Stimulated activated CD4-positive, alpha-beta T cell treated with anti-CD3 and anti-CD28 coated beads, TNF-alpha, amount 100 ng/mL, for 48 hours (primary cell): ENCODE data around the gene CACNA1D.

Experiments used
- DNase-seq, 3 donors: peaks; one replicate each; pipeline ENCODE4 v3.0.0-alpha.2; 2020; ENCODE audit warnings: low read depth in 3 of 3

CACNA1D gene

DNA sequence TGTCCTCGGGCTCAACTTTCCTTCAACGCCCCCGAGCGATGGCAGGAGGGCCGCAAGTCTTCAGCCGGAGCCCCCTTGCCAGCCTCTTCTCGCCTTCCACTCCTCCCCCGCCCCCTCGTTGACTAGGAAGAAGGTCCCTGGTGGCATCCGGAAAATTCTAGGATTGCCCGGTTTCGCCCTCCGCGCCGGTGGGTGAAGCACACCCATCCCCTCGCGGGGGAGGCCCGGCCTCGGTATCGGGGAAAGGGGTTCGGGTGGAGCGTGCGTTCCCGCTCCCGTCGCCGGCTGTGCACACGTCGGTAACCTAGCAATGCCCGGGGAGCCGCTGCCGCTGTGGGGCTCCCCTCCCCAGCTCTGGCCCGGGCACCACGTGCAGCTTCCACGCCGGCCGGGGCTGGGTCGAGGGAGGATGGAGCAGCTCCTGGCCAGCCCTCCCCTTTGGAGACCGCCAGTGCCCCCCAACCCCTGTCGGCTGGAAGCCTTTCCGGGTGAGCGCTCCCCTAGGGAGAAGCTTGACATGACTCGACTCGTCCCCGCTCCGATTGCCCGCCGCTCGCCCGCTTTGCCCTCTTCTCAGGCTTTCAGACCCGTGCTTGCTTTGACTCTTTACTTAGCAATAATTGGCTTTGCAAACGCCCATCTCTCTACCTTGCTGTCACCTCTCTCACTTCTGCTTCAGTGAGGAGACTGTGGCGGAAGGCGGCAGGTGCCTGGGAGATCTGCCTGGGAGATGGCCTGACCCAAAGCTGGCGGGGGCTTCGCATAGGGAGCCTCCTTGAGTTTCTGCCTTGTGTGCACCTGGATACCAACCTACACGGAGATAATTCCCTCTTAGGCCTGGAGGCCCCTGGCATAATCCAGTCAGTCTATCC lies 1.3 kb downstream of the CACNA1D start:
- no peak for DNase-seq

DNA sequence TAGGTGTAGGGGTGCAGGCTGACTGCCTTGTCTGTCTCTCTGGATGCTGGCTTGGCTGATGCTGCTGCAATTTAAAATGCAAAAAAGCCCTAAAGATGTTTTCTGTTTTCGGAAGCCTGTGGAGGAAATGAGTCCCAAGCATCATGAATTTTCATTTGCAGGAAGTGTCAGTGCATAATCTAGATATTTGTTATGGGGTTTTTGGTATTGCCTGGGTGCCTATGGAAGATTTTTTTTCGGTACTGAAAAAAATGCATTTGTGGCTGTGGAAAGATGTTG lies 1.9 kb downstream of the CACNA1D start:
- DNase-seq: no peak

DNA sequence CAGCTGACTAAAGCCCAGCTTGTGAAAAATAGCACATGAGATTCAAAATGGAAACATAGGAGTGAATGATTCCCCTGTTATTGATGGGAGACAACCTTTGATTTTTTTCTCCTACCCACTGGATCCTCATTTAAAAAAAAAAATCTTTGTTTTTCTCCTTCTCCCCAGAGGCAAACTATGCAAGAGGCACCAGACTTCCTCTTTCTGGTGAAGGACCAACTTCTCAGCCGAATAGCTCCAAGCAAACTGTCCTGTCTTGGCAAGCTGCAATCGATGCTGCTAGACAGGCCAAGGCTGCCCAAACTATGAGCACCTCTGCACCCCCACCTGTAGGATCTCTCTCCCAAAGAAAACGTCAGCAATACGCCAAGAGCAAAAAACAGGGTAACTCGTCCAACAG lies 2.6 kb downstream of the CACNA1D start:
- no peak for DNase-seq

DNA sequence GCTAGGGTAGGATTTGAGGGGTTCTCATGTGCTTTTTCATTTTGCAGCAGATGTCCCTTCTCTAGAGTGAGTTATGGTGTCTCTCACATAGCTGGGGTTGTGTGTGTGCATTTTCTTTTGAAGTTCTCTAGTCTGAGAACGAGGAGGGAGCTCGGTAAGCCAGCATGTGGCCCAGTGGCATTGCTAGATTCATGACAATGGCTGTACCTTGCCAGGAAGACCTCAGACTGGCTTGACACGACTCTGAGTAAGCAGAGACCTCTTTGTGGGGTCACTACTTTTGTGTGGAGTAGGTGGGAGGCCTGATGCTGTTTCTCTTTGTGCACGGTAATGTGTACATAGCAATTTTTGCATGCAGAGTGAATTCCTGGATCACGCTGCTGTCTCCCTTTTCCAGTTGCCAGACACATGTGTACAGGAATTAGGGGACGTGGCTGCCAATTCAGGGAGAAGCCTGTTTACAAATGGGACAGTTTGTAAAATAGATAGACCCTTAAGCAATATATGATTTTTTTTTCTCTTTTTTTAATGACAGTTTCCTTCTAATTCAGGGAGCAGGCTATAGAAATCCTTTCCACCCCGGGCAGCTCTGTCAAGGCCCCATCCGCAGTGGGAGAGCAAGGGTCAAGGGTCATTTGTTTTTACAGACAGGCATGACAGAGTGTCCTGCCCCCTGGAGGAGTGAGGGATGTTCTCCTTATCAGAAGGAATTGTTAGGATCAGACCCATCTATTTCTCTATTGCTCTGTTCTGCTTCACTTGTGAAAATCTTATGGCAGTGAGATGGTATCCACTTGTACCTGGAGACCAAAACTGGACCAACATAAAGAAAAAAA lies 4.6 kb downstream of the CACNA1D start:
- no peak for DNase-seq

DNA sequence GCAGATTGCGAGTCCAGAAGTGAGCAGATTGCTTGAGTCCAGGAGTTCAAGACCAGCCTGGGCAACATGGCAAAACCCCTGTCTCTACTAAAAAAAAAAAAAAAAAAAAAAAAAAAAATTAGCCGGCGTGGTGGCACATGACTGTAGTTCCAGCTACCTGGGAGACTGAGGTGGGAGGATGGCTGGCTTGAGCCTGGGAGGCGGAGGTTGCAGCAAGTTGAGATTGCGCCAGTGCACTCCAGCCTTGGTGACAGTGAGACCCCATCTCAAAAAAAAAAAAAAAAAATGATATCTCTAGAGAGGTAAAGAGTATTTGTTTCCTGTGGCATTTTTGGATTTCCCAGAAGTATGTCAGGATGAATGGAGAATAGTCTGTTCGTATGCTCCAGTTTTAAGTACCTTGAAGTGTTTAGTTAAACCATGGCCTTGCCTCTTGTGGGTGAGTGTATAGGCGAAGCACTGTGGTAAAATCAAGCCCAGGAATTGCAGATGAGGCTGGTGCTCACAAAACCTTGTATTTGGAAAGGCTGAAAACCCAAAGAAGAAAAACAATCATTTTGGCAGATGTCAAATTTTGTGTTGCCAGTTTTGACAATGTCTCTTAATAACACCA lies 5.9 kb downstream of the CACNA1D start:
- DNase-seq: no peak

DNA sequence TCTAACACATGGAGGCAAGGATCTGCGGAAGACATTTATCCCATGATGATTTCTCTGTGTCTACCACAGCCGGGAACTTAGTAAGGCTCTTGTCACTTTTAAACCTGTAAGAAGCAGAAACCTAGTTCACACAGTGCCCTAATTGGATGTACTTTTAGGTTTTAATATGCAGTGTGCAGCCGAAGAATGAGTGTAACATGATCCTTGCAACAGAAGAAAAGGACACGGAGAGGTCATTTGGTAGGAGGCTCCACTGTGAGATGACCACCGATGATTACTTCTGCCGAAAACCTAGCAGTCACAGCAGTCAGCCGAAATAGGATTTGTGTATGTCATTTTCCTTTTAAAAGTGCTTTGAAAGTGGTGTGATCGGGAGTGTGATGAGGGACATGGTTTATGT lies 6.8 kb downstream of the CACNA1D start:
- DNase-seq: no peak

DNA sequence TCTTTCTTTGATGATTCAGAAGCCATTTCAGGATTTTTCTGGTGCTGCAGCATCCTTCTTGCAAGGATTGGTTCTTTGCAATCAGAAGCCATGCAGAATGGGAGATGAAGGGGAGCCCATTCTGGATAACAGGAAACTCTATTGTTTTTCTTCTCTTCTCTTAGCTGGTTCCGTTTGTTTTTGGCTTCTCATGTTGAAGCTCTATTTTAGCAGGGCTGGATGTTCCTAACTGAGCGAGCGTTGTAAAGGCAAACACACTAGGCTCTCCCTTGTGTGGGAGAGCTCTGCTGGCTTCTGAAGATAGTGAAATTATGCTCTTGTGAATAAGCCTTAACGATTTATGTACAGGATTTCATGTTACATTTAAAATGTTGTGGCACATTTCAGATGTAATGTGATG lies 8.3 kb downstream of the CACNA1D start:
- DNase-seq: no peak

DNA sequence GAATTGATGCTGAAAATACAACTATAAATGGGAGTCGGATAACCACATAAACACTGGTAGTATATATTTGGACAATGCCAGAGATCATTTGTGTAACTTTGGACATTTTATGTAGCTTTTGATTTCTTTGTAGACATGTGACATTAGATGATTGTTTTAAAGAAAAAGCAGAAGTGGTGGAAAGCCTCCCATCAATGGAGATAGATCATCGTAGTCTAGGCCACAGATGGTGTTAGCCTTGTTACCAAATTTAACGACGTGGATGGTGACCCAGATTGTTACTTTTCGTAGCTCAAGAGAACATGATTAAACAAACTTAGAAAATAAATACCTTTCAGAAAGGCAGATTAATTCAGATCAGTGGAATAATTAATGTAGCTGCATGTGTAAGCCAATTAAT lies 8.8 kb downstream of the CACNA1D start:
- DNase-seq: no peak

DNA sequence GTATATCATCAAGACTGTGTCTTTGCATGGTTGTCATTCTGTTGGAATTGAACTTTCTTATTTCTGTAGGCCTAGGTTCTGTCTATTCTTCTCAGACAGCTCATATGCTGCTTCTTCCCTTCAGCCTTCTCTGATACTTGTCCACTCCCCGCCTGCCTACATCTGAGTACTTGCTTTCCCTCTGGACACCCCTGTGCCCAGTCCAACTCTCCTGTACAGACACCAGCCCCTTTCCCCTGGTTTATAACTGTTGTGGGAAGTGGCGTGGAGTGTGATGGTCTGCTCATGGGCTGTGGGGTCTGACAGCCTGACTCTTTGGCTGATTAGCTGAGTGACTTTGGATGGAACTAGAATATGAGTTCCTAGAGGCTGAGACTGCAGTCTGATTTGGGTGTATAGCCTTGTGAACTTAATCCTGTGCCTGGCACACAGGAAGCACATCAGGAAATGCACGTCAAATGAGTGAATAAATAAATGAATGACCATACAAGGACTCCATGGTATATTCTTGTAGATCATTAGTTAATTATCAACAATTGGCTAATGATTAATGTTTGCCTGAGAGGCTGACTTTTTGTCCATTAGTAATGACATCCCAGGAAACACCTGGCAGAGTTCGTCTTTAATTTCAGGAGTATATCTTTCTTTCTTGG lies 11.8 kb downstream of the CACNA1D start:
- DNase-seq: no peak

DNA sequence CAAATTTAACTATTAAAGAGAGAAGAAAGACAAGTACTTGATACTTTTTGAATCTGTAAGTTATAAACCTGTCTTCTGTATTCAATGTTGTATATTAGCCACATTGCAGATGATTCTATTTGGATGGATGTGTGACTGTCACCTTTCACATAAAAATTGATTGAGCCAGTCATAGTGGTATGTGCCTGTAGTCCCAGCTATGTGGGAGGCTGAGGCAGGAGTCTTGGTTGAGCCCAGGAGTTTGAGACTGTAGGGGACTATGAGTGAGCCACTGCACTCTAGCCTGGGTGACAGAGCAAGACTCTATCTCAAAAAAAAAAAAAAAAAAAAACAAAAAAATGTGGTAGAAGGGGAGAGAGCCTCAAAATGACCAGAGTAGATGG lies 12.3 kb downstream of the CACNA1D start:
- DNase-seq: no peak

DNA sequence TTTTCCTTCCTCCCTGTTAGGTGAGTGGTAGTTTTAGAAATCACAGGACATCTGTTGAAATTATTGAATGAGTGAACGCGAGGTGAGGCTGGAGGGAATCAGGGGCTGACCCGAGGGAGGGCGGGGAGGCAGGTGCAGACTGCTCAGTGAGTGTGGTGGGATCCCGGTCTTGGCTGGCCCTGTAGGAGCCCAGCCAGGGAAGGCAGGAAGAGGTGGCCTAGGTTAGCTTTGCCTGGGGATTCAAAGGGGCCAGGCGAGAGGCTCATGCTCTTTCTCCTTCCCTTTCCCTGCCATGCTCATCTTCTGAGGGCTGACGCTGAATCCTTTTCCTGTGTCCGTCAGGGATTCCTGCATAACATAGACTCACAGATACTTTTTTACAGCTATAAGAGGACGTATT lies 15.1 kb downstream of the CACNA1D start:
- no peak for DNase-seq

DNA sequence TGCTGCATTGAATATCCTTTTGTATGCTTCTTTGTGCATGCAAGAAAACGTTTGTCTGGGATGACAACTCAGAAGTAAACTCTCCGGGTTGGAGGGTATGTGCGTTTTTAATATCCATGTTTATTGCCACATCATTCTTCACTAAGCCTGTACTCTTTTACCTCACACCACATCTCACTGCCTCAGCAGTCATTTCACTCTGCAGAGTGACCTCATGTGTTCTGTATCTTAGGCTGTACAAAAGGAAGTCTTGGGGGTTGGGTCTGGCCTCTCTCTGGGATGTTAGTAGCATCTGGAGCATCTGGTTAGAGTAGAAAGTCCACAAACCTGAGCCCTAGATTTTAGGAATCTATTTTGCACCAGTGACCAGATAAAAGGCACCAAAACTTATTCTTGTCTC lies 16.1 kb downstream of the CACNA1D start:
- no peak for DNase-seq

DNA sequence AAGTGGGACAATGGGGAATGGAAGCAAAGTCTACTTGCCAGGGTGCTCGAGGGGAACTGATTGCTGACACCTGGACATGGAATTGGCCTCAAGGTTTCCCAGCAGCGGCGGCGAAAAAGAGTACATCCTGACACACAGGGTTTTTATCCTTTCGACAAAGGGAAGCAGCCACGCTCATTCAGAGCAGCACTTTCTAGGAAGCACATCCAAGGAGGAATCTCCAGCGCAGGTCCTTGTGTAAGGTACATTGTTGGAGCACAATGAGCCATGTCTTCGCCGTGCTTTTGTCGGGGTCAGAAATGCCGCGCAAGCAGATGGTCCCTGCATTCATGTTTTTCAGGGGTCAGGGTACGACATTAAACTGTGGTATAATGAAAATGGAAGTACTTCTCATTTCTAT lies 16.8 kb downstream of the CACNA1D start:
- no peak for DNase-seq

DNA sequence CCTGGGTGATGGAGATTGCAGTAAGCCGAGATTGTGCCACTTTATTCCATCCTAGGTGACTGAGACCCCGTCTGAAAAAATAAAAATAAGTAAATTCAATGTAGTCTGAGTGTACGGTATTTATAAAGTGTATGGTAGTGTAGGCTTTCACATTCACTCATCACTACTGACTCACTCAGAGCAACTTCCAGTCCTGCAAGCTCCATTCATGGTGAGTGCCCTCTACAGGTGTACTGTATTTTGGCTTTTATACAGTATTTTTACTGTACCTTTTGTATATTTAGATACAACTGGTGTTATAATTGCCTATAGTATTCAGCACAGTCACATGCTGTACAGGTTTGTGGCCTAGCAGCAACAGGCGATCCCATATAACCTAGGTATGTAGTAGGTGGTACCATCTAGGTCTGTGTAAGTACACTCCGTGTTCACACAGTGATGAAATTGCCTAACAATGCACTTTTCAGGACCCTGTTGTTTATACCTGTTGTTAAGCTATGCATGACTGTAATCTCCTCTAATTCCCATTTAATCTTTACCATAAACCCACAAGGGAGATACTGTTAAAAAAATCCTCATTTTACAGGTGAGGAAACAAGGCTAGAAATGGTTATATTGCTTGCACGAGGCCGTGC lies 19.3 kb downstream of the CACNA1D start:
- DNase-seq: no peak

DNA sequence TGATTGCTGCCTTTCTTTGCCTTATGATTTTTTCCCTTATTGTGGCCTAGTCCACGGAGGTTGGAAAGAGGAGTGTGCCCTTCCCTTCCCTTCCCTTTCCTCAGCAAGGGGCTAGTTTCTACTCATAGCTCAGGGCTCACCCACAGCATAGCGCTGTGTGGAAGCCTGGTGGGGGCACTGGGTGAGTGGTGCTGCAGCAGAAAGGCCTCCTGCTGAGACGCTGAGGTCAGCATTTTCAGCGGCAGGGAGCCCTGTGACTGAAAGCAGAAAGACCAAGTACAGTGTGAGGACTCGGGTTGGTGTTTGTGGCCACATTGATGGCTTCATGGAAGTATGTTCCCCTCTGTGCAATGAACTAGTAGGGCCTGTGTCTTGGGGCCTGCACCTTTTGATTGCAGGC lies 21.9 kb downstream of the CACNA1D start:
- DNase-seq: no peak

DNA sequence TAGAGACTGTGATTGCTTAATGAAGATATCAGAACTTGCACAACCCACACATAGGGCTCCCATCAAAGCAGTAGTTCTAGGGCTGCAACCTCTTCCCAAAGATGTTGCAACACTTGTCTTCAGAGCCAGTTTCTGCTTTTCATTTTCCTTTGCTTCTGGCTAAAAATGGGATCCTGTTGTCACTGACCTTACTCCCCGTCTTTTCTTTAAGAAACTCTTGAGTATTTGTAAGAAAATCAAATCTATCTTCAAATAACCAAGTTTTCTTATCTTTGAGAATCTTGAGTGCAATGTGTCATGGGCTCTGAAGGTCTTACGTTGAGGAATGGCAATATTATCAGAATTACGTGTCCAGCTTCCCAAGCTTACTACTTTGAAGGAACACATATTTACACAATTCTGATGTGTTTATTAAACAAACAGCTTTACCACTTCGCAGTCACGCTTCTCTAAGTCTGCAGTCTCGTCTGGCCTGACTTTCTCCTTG lies 24.1 kb downstream of the CACNA1D start:
- DNase-seq: no peak

DNA sequence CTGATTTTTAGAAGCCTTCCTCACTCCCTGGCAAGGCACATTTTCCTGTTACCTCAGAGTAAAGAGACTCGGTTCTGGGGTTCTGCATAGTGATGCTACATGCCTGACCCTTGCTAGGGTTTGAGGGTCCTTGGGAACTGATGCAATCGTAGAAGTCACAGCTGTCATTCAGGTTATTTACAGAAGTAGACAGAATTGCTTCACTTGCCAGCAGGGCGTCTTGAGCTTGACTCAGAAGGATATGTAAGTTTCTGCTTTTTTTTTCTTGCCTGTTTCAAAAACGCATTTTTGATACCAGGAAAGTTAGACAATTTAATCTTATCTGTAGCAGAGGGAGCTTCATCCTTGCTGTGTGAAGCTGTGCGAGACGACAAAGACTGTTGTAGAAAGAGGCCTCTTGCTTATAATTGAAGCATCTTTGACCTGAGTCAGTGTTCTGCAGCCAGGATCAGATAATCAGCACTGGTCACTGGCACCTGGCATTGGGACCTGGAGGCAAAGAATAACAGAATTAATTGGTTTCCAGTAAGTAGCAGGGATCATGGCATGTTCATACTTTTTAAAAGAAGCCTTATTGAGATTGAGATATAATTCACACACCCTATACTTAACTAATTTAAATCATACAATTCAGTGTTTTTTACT lies 24.8 kb downstream of the CACNA1D start:
- DNase-seq: no peak

DNA sequence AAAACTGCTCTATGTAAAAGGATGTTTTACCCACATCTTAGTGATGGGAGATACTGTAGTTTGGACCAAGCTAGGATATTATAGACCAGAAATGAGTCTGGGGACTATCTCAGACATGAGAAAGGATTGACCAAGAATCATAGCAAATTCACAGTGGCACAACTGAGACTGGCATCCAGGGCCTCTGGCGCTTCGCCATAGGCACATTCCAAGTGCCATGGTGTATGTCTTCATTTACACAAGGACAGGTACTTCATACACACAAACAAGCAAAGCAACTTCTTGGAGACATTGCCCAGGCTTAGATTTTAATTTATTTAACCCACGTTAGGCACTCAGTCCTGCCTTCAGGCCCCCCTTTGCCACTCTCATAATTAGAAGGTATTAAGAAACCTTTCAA lies 28.9 kb downstream of the CACNA1D start:
- DNase-seq: no peak

DNA sequence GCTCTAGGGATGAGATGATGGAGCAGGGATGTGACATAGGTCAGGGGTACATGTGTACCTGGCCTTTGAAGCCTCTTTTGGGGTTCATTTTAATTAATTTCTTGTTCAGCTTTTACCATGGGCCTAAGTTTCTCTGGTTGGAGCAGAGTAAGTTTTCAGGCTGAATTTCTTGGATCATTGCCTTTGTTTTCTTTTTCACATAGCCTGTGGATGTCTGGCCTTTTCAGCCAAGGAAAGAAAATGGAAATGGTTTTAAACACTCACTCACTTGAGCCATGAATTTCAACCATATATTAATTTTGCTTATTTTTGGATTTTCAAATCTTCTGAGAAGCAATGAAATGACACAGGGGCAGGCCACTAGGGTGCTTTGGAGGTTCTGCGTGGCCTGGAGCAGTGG lies 30.2 kb downstream of the CACNA1D start:
- DNase-seq: no peak

DNA sequence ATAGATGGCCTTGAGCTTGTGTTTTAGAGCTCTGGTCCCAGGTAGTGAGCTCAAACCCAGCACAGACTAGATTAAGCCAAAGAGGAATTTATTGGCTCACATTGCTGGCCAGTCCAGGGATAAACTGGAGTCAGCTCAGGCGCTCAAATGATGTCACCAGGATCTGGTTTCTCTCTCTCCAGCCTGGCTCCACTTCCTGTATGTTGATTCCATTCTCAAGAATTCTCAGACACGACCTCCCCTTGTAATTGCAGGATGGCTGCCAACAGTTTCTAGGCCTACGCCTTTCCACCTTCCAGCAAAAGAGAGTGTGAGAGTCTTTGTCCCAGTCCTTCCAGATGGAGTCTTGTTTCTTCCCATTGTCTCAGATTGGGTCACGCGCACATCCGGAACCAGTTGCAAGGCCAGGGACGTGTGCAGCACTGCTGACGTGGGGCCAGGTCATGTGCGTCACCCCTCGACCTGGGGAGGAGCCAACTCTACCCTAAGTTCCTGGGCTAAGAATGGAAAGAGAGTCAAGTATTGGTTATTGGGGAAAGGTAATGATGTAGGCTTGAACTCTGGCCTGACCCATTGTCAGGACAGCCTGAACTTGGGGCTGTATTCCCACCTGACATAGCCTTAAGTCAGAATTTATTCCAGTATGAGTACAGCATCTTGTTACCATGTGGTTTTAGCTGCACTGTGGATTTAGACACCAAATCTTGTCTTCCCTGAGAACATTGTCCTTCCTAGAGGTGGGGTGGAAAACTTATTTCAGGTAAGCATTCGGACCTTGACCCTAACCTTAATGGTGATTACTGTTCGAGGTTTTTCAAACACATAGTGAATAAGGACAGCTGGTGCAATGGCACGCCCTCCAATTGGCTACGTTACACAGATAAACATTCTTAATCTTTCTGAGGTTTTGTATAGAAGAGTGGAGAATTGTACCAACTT lies 31.6 kb downstream of the CACNA1D start:
- DNase-seq: no peak
